Transverse colon (tissue), 4 donors: ENCODE data around the gene MNS1. TPM values are rescaled to one million over a fixed set of nuclear protein-coding genes. Genes with fewer than 3 reads are reported as not detected.

ENCODE experiments used
- DNase-seq: peaks from one replicate; pipeline ENCODE4 v3.0.0-alpha.2; 2019
- H3K27ac ChIP-seq, 4 donors: fragments of 200-600 bp; sonication (generic); 2 replicates each; pipeline ENCODE4 v1.5.1; 2016 to 2018; ENCODE audit warnings: inconsistent platforms in 4 of 4
- H3K27me3 ChIP-seq: fragments of 200-600 bp; sonication (generic); 2 replicates; pipeline ENCODE4 v1.5.1; 2017; ENCODE audit warnings: inconsistent platforms
- H3K36me3 ChIP-seq, 4 donors: fragments of 200-600 bp; sonication (generic); 2 replicates each; pipeline ENCODE4 v1.5.1; 2017 to 2019; ENCODE audit warnings: inconsistent platforms in 4 of 4
- H3K4me1 ChIP-seq, 4 donors: fragments of 200-600 bp; sonication (generic); 2 replicates each; pipeline ENCODE4 v1.5.1; 2017 to 2020; ENCODE audit warnings: inconsistent platforms in 4 of 4
- H3K4me3 ChIP-seq, 4 donors: fragments of 200-600 bp; sonication (generic); 1 replicate in 1 of 4; 2 replicates in 3 of 4; pipeline versions ENCODE4 v1.5.1 to v1.6.1; 2017 to 2019; ENCODE audit warnings: inconsistent platforms in 4 of 4
- H3K9me3 ChIP-seq, 2 donors: fragments of 200-600 bp; sonication (generic); 2 replicates each; pipeline ENCODE4 v1.5.1; 2017 to 2019; ENCODE audit warnings: inconsistent platforms in 2 of 2
- EP300 ChIP-seq: sonication (generic); formaldehyde crosslinking; IDR thresholded peaks from one replicate; pipeline ENCODE4 v1.6.1; 2017; ENCODE audit warnings: antibody characterized with exemption, low read depth
- POLR2A ChIP-seq: fragments of 450-650 bp; IDR thresholded peaks from one replicate; pipeline ENCODE4 v1.6.1; 2016; ENCODE audit warnings: antibody characterized with exemption, mild to moderate bottlenecking, moderate library complexity
- POLR2AphosphoS5 ChIP-seq, 3 donors: sonication (generic); formaldehyde crosslinking; IDR thresholded peaks; one replicate each; pipeline ENCODE4 v1.6.1; 2016; ENCODE audit warnings: antibody characterized with exemption in 3 of 3
- WGBS, 2 donors: methylation state at CpG; one replicate each; pipeline ENCODE4 v1.1.5; 2018; ENCODE audit warnings: low coverage in 1 of 2; 5-methylcytosine and 5-hydroxymethylcytosine counted together
- in situ Hi-C, 4 donors: fragments of 200-750 bp; cut with MboI; loops; one replicate each; pipeline versions ENCODE4 v1.15.0 to v1.15.1; 2017; ENCODE audit warnings: low sequenced_read_pairs in 3 of 4, low pct_ligation_motif_present in 1 of 4, low pct_unique_long_range_greater_than_20kb in 1 of 4
- intact Hi-C: fragments of 100-400 bp; cut with DNase I; formaldehyde crosslinking; loops from one replicate; pipeline ENCODE4 v1.15.1; 2023; ENCODE audit warnings: low total_unique reads
- total RNA-seq, 4 donors: library from RNA; depleted of rRNA; stranded (reverse); fragments of >200 nt; gene quantifications; one replicate each; pipeline ENCODE4 v1.1.0, GENCODE V29; 2016
- TF ChIP-seq, protein P1 (sequence below), 5 experiments: fragments of 200-600 bp in 3 of 5; fragments of 450-650 bp in 2 of 5; sonication (generic) in 3 of 5; IDR thresholded peaks; 1 replicate in 2 of 5; 2 replicates in 3 of 5; pipeline ENCODE4 v1.5.1; 2016 to 2017; ENCODE audit warnings: antibody characterized with exemption in 5 of 5, inconsistent platforms in 3 of 5, mild to moderate bottlenecking in 2 of 5, moderate library complexity in 1 of 5

Gene MNS1
- total RNA-seq, 4 donors from 2014 or later = 0.16 to 0.96 (median 0.40) TPM; not detected in 1

DNA sequence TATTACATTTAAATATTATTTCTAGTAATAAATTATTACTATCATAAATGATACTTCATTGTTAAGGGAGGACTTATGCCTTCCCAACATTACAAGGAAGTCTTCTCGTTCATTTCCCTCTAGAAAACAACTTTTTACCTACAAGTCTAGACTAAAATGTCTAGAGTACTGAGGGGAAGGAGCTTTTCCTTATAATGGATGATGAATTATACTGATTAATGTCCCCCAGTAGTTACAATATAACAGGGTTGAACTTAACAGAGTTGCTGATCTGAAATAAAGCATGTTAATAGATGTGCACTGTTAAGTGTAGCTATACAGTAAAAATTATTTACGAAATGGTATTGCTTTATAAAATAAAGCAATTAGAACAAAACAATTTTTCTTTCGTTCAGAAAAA, 2.7 kb upstream of the MNS1 start:
- Histone ChIP-seq H3K4me3 (no peak overlapping the region), H3K27me3 (no peaks in the 10 kb centered on the region), H3K4me1 (peaks cover 6 to 15% (median 12%) of the 10 kb centered on the region in 4 donors), H3K36me3 (no peaks in the 10 kb centered on the region), H3K9me3 (no peaks in the 10 kb centered on the region), H3K27ac (no peak overlapping the region)
- TF ChIP-seq EP300 (no peak), POLR2A (no peak), POLR2AphosphoS5 (IDR thresholded peaks at IDR 0.05) (no peak)
- TF ChIP-seq, protein P1, sequence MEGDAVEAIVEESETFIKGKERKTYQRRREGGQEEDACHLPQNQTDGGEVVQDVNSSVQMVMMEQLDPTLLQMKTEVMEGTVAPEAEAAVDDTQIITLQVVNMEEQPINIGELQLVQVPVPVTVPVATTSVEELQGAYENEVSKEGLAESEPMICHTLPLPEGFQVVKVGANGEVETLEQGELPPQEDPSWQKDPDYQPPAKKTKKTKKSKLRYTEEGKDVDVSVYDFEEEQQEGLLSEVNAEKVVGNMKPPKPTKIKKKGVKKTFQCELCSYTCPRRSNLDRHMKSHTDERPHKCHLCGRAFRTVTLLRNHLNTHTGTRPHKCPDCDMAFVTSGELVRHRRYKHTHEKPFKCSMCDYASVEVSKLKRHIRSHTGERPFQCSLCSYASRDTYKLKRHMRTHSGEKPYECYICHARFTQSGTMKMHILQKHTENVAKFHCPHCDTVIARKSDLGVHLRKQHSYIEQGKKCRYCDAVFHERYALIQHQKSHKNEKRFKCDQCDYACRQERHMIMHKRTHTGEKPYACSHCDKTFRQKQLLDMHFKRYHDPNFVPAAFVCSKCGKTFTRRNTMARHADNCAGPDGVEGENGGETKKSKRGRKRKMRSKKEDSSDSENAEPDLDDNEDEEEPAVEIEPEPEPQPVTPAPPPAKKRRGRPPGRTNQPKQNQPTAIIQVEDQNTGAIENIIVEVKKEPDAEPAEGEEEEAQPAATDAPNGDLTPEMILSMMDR (IDR thresholded peaks at IDR 0.05) = no peak
- in situ Hi-C loops (no loop called here), intact Hi-C loops (loop anchor here (10.0 kb wide), 1 partner anchor 57 kb away; no protein-coding TSS in a partner anchor)
- WGBS, 2 donors = 76% methylated on average over 3 of the region's 3 CpGs
- no peak for DNase-seq

DNA sequence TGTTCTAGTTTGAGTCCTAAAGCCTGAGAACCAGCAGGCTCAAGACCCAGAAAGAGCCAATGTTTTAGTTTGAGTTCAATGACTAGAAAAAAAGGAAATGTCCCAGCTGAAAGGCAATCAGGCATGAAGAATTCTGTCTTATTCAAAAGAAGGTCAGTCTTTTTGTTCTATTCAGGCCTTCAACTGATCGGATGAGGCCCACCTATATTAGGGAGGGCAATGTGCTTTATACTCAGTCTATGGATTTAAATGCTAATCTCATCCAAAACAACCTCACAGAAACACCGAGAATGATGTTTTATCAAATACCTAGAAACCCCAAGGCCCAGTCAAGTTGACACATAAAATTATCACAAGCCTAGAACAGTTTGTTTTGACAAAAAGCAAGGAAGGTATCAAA, 4.0 kb downstream of the MNS1 start:
- intact Hi-C loops = loop anchor here (10.0 kb wide), 1 partner anchor 64 kb away; no protein-coding TSS in a partner anchor
- H3K9me3 ChIP-seq = no peaks in the 10 kb centered on the region
- no peak overlapping the region for H3K27ac ChIP-seq
- in situ Hi-C loops = no loop called here
- peaks cover 0 to 13% (median 12%) of the 10 kb centered on the region in 4 donors for H3K4me1 ChIP-seq
- WGBS, 2 donors = 86 to 100% methylated on average over 2 of the region's 2 CpGs
- TF ChIP-seq EP300 = no peak
- TF ChIP-seq, protein P1 (IDR thresholded peaks at IDR 0.05) = no peak
- TF ChIP-seq POLR2AphosphoS5 (IDR thresholded peaks at IDR 0.05) = no peak
- TF ChIP-seq POLR2A = no peak
- H3K27me3 ChIP-seq = no peaks in the 10 kb centered on the region
- no peak for DNase-seq
- no peak overlapping the region for H3K4me3 ChIP-seq
- no peaks in the 10 kb centered on the region for H3K36me3 ChIP-seq

DNA sequence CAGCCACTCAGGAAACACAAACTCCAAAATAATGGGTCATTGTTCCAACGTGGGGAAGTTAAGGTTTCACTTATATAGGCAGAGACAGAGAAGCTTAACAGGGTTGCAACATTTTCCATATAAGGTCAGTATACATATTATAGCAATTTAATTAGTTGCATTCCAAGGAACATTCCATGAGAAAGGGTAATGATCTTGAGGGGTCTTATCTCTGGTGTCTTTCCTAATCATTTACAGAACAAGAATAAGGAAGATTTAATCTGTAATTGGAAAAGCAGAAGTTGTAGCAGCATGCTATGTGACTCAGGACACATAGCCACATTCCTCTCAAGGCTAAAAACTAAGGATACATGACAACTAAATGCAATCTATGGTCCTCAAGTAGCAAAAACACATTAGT, 4.9 kb downstream of the MNS1 start:
- Histone ChIP-seq H3K4me3 (no peak overlapping the region), H3K27ac (no peak overlapping the region), H3K36me3 (no peaks in the 10 kb centered on the region), H3K4me1 (peaks cover 0 to 9% (median 7%) of the 10 kb centered on the region in 4 donors), H3K27me3 (no peaks in the 10 kb centered on the region), H3K9me3 (no peaks in the 10 kb centered on the region)
- WGBS, 2 donors = 27 to 33% methylated on average over 1 of the region's 1 CpG
- TF ChIP-seq EP300 = no peak
- TF ChIP-seq, protein P1 (IDR thresholded peaks at IDR 0.05) = no peak
- TF ChIP-seq POLR2A = no peak
- no peak for TF ChIP-seq POLR2AphosphoS5 (IDR thresholded peaks at IDR 0.05)
- intact Hi-C loops (loop anchor here (10.0 kb wide), 1 partner anchor 65 kb away; no protein-coding TSS in a partner anchor), in situ Hi-C loops (no loop called here)
- DNase-seq = no peak

DNA sequence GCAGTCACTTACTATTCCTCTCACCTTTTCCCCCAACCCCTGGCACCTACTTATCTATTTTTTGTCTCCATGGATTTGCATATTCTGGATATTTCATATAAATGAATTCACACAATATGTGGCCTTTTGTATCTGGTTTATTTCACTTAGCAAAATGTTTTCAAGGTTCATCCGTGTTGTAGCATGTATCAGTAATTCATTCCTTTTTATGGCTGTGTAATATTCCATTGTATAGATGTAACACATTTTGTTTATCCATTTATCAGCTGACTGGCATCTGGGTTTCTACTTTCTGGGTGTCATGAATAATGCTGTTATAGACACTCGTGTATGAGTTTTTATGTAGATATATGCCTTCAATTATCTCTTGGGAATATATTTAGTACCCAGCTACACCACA, 5.8 kb downstream of the MNS1 start:
- Histone ChIP-seq H3K27me3 (no peaks in the 10 kb centered on the region), H3K4me3 (no peak overlapping the region), H3K27ac (no peak overlapping the region), H3K9me3 (no peaks in the 10 kb centered on the region), H3K36me3 (no peaks in the 10 kb centered on the region), H3K4me1 (peaks cover 0 to 2% (median 0%) of the 10 kb centered on the region in 4 donors)
- TF ChIP-seq, protein P1 (IDR thresholded peaks at IDR 0.05) = no peak
- TF ChIP-seq POLR2A (no peak), POLR2AphosphoS5 (IDR thresholded peaks at IDR 0.05) (no peak), EP300 (no peak)
- intact Hi-C loops (no loop called here), in situ Hi-C loops (no loop called here)
- no peak for DNase-seq
- 73 to 90% methylated on average over 2 of the region's 2 CpGs for WGBS, 2 donors
